HepG2 (cell line): ENCODE data around the gene C14orf93.

Experiments used
- AKAP8 ChIP-seq: sonication (generic); formaldehyde crosslinking; IDR thresholded peaks from 2 replicates; pipeline ENCODE4 v1.5.1; 2020; ENCODE audit warnings: mild to moderate bottlenecking, missing genetic modification reagents
- CTCF ChIP-seq: sonication (generic); formaldehyde crosslinking; IDR thresholded peaks from 2 replicates; pipeline ENCODE4 v1.5.0; 2020; ENCODE audit warnings: mild to moderate bottlenecking, missing genetic modification reagents, moderate library complexity
- EZH2 ChIP-seq: conservative IDR thresholded peaks from 2 replicates; pipeline ENCODE4 v1.6.1; 2012; ENCODE audit warnings: mild to moderate bottlenecking, low read depth, low read length, moderate library complexity
- KMT2B ChIP-seq: IDR thresholded peaks from 2 replicates; pipeline ENCODE4 v1.6.1; 2016; ENCODE audit warnings: missing genetic modification reagents, missing compliant biosample characterization
- MAX ChIP-seq: IDR thresholded peaks from 2 replicates; pipeline ENCODE4 v1.6.1; 2012; ENCODE audit warnings: inconsistent platforms
- MYC ChIP-seq: sonication (generic); formaldehyde crosslinking; IDR thresholded peaks from 2 replicates; pipeline ENCODE4 v1.9.0; 2021; ENCODE audit warnings: missing genetic modification reagents, borderline replicate concordance
- PBX3 ChIP-seq: sonication (generic); formaldehyde crosslinking; IDR thresholded peaks from 2 replicates; pipeline ENCODE4 v1.8.1; 2023; ENCODE audit warnings: missing genetic modification reagents, inconsistent platforms, borderline replicate concordance
- RAD51 ChIP-seq: fragments of 450-650 bp; IDR thresholded peaks from 2 replicates; pipeline ENCODE4 v1.6.1; 2016; ENCODE audit warnings: borderline replicate concordance
- SMARCE1 ChIP-seq: fragments of 450-650 bp; IDR thresholded peaks from 2 replicates; pipeline ENCODE4 v1.6.1; 2017; ENCODE audit warnings: borderline replicate concordance
- SP1 ChIP-seq, 2 experiments: fragments of 450-650 bp in 1 of 2; sonication (generic) in 1 of 2; formaldehyde crosslinking in 1 of 2; IDR thresholded peaks; 2 replicates each; pipeline versions ENCODE4 v1.4.0 to v1.6.1; 2016 to 2020; ENCODE audit warnings: missing genetic modification reagents in 1 of 2
- UBTF ChIP-seq: sonication (generic); formaldehyde crosslinking; IDR thresholded peaks from 2 replicates; pipeline ENCODE4 v1.4.0; 2020; ENCODE audit warnings: mild to moderate bottlenecking, missing genetic modification reagents
- ZFP37 ChIP-seq: sonication (generic); formaldehyde crosslinking; IDR thresholded peaks from 2 replicates; pipeline ENCODE4 v1.4.0; 2020; ENCODE audit warnings: missing genetic modification reagents, borderline replicate concordance

GRCh38 chr14:23043754-23044153 lies 33.8 kb upstream of the C14orf93 start:
- no peak for TF ChIP-seq UBTF (CRISPR knock-in tag)
- no peak for TF ChIP-seq KMT2B (CRISPR knock-in tag)
- no peak for TF ChIP-seq RAD51
- TF ChIP-seq SMARCE1: no peak
- no peak for TF ChIP-seq EZH2
- TF ChIP-seq PBX3 (CRISPR knock-in tag): no peak
- TF ChIP-seq SP1 (IDR thresholded peaks at IDR 0.05): no peak
- no peak for TF ChIP-seq SP1 (CRISPR knock-in tag; IDR thresholded peaks at IDR 0.05)
- no peak for TF ChIP-seq CTCF (CRISPR knock-in tag)
- no peak for TF ChIP-seq MAX
- TF ChIP-seq ZFP37 (CRISPR knock-in tag): no peak
- TF ChIP-seq MYC (CRISPR knock-in tag): no peak
- TF ChIP-seq AKAP8 (CRISPR knock-in tag): no peak
